GM06990 (cell line): ENCODE data around the gene PRKCB.
"Not testable (repeated sequence)": the region's sequence is repeated elsewhere in the genome, so short reads cannot be mapped to it uniquely, and the experiment has no call there.

Experiments used
- DNase-seq: peaks from one replicate; pipeline ENCODE4 v3.0.0-alpha.2; 2011; ENCODE audit not compliant: insufficient read length; ENCODE audit errors: extremely low read depth
- H3K27me3 ChIP-seq: replicated peaks from 2 replicates; pipeline ENCODE4 v1.6.0; 2011; ENCODE audit warnings: low read length; ENCODE audit not compliant: control insufficient read depth, insufficient read depth
- H3K36me3 ChIP-seq: 2 replicates; pipeline ENCODE4 v1.5.1; 2011; ENCODE audit warnings: low read length; ENCODE audit not compliant: control insufficient read depth, insufficient read depth
- H3K4me3 ChIP-seq: replicated peaks from 2 replicates; pipeline ENCODE4 v1.5.1; 2011; ENCODE audit warnings: low read depth, mild to moderate bottlenecking, control low read depth, low read length
- CTCF ChIP-seq: IDR thresholded peaks from 2 replicates; pipeline ENCODE4 v1.5.1; 2011; ENCODE audit warnings: low read length, control low read depth, mild to moderate bottlenecking, inconsistent platforms; ENCODE audit not compliant: insufficient read depth, poor library complexity, severe bottlenecking

The PRKCB gene

GRCh38 chr16:24151482-24151939 is 315.7 kb downstream of the PRKCB start:
- no peak overlapping the region for H3K4me3 ChIP-seq
- TF ChIP-seq CTCF: no peak
- H3K27me3 ChIP-seq: no peaks in the 10 kb centered on the region
- DNase-seq: no peak
- H3K36me3 ChIP-seq: peaks cover 19% of the 10 kb centered on the region

GRCh38 chr16:24152048-24152447 is 316.3 kb downstream of the PRKCB start:
- not testable (repeated sequence) for DNase-seq, H3K4me3 ChIP-seq, H3K27me3 ChIP-seq
- H3K36me3 ChIP-seq: peaks cover 19% of the 10 kb centered on the region

DNA sequence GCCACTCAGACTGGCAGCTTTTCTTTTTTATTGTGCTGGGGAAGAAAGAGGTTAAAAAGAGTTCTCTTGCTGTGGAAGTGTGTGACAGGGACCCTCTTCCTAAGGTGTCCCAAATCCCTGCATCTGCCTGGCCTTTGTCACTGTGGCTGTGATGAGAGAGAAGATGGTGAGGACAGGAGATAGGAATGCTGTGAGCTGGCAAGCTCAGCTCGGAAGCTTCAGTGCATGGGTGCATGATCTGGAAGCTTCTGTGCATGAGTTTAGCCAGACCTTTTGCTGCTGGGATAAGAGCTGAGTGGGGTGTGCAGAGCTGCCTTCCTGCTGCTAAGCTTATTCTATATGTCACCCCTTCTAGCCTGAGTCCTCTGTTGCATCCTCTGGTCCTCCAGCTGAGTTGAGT is 317.0 kb downstream of the PRKCB start:
- Histone ChIP-seq H3K27me3 (no peaks in the 10 kb centered on the region), H3K4me3 (no peak overlapping the region), H3K36me3 (peaks cover 19% of the 10 kb centered on the region)
- DNase-seq: no peak
- no peak for TF ChIP-seq CTCF

- TF ChIP-seq CTCF: no peak
- peaks cover 26% of the 10 kb centered on the region for H3K36me3 ChIP-seq
- H3K27me3 ChIP-seq: no peaks in the 10 kb centered on the region
- no peak for DNase-seq
- H3K4me3 ChIP-seq: no peak overlapping the region
Observed at GRCh38 chr16:24156777-24157176, 321.0 kb downstream of the PRKCB start.

GRCh38 chr16:24163935-24164334 is 328.2 kb downstream of the PRKCB start:
- no peak for DNase-seq
- no peak for TF ChIP-seq CTCF

GRCh38 chr16:24164416-24164815 is 328.6 kb downstream of the PRKCB start:
- Histone ChIP-seq H3K27me3 (no peaks in the 10 kb centered on the region), H3K4me3 (no peak overlapping the region), H3K36me3 (peaks cover 15% of the 10 kb centered on the region)
- no peak for TF ChIP-seq CTCF
- DNase-seq: no peak

More at GRCh38 chr16:24163935-24164334, 328.2 kb downstream of the PRKCB start:
- Histone ChIP-seq H3K36me3 (peaks cover 15% of the 10 kb centered on the region), H3K27me3 (no peaks in the 10 kb centered on the region), H3K4me3 (no peak overlapping the region)
